A549 (cell line): ENCODE measurements around the gene MAP4K4. TPM values are rescaled to one million over a fixed set of nuclear protein-coding genes. Genes with fewer than 3 reads are reported as not detected.

ENCODE experiments used
- ATAC-seq, 2 experiments: fragments of 200-7000 bp in 1 of 2; fragments of >200 bp in 1 of 2; cut with Nextera tagmentation in 1 of 2; cut with Tn5 transposase in 1 of 2; 3 replicates each; pipeline versions ENCODE4 v1.8.0 to v1.9.1; 2018 to 2020; ENCODE audit warnings: mild to moderate bottlenecking in 1 of 2, moderate library complexity in 1 of 2
- CTCF ChIA-PET: fragments of 300-600 bp; sonication (Branson Sonifier 250); formaldehyde crosslinking; extraction: SDS; loops from one replicate; lab custom pipeline; 2021; ENCODE audit warnings: antibody characterized with exemption, inconsistent platforms; lab: Yijun Ruan, JAX
- POLR2A ChIA-PET: fragments of 350-600 bp; formaldehyde crosslinking; extraction: SDS; loops from one replicate; lab custom pipeline; 2021; ENCODE audit warnings: antibody characterized with exemption, inconsistent platforms; lab: Yijun Ruan, JAX
- DNase-seq, 2 experiments: peaks; one replicate each; pipeline versions ENCODE4 v3.0.0 to v3.0.0-alpha.2; 2011 to 2016; ENCODE audit warnings: low read depth in 1 of 2, low spot score in 1 of 2
- FAIRE-seq: peaks from 2 replicates; lab custom pipeline; 2011; peaks lifted over from hg19 to GRCh38; lab: Jason Lieb, UNC
- H3K27ac ChIP-seq, 2 experiments: fragments of >200 bp; sonication (Bioruptor Twin); formaldehyde crosslinking; 3 replicates each; pipeline ENCODE4 v1.5.1; 2016 to 2017
- H3K4me1 ChIP-seq: fragments of >200 bp; sonication (Bioruptor Twin); formaldehyde crosslinking; 3 replicates; pipeline ENCODE4 v1.6.1; 2016
- H3K4me2 ChIP-seq: fragments of >200 bp; sonication (Bioruptor Twin); formaldehyde crosslinking; 3 replicates; pipeline ENCODE4 v1.6.1; 2016
- H3K4me3 ChIP-seq: fragments of >200 bp; sonication (Bioruptor Twin); formaldehyde crosslinking; 3 replicates; pipeline ENCODE4 v1.5.1; 2016
- H3K9me3 ChIP-seq: fragments of >200 bp; sonication (Bioruptor Twin); formaldehyde crosslinking; 3 replicates; pipeline ENCODE4 v1.6.1; 2016
- CEBPB ChIP-seq, 2 experiments: fragments of >200 bp in 1 of 2; sonication (Bioruptor Twin) in 1 of 2; formaldehyde crosslinking in 1 of 2; IDR thresholded peaks; 2 replicates each; pipeline ENCODE4 v1.6.1; 2012 to 2016
- CHD2 ChIP-seq: fragments of 150-350 bp; IDR thresholded peaks from 2 replicates; pipeline ENCODE4 v1.6.1; 2014; ENCODE audit warnings: low read length; ENCODE audit not compliant: partially characterized antibody
- CHD4 ChIP-seq: fragments of 200-600 bp; sonication (generic); IDR thresholded peaks from 2 replicates; pipeline ENCODE4 v1.6.1; 2016; ENCODE audit warnings: antibody characterized with exemption, mild to moderate bottlenecking, borderline replicate concordance
- EHMT2 ChIP-seq: fragments of 200-600 bp; sonication (generic); IDR thresholded peaks from 2 replicates; pipeline ENCODE4 v1.6.1; 2016; ENCODE audit warnings: antibody characterized with exemption, low read depth, mild to moderate bottlenecking, moderate library complexity
- FOSB ChIP-seq: fragments of 250-450 bp; sonication (Bioruptor Pico); IDR thresholded peaks from 2 replicates; pipeline ENCODE4 v1.5.0; 2020; ENCODE audit warnings: mild to moderate bottlenecking, moderate library complexity
- FOXS1 ChIP-seq: fragments of 250-450 bp; sonication (Bioruptor Pico); IDR thresholded peaks from 2 replicates; pipeline ENCODE4 v1.5.0; 2020; ENCODE audit warnings: mild to moderate bottlenecking, moderate library complexity
- HDAC2 ChIP-seq: fragments of 200-600 bp; sonication (generic); IDR thresholded peaks from 2 replicates; pipeline ENCODE4 v1.6.1; 2016
- MAFK ChIP-seq: fragments of 450-650 bp; IDR thresholded peaks from 2 replicates; pipeline ENCODE4 v1.6.1; 2014; ENCODE audit not compliant: partially characterized antibody
- NPAS2 ChIP-seq: fragments of 250-450 bp; sonication (Bioruptor Pico); IDR thresholded peaks from 2 replicates; pipeline ENCODE4 v1.8.0; 2022; ENCODE audit warnings: mild to moderate bottlenecking, moderate library complexity, borderline replicate concordance
- NR3C1 ChIP-seq: fragments of >200 bp; sonication (Bioruptor Twin); formaldehyde crosslinking; IDR thresholded peaks from 3 replicates; pipeline ENCODE4 v1.6.1; 2017
- PHF8 ChIP-seq: fragments of 200-600 bp; sonication (generic); IDR thresholded peaks from 2 replicates; pipeline ENCODE4 v1.6.1; 2016; ENCODE audit warnings: low read depth, mild to moderate bottlenecking, antibody characterized with exemption, moderate library complexity, borderline replicate concordance
- RNF2 ChIP-seq: fragments of 200-600 bp; sonication (generic); IDR thresholded peaks from 2 replicates; pipeline ENCODE4 v1.6.1; 2016; ENCODE audit warnings: low read depth, mild to moderate bottlenecking, antibody characterized with exemption, moderate library complexity, borderline replicate concordance
- TP53 ChIP-seq: fragments of 250-450 bp; sonication (Bioruptor Pico); IDR thresholded peaks from 2 replicates; pipeline ENCODE4 v1.5.0; 2021; ENCODE audit warnings: mild to moderate bottlenecking, moderate library complexity
- ZC3H11A ChIP-seq: fragments of 450-650 bp; IDR thresholded peaks from 2 replicates; pipeline ENCODE4 v1.6.1; 2014; ENCODE audit warnings: antibody characterized with exemption, mild to moderate bottlenecking
- ZFP36 ChIP-seq: fragments of 450-650 bp; IDR thresholded peaks from 2 replicates; pipeline ENCODE4 v1.6.1; 2014; ENCODE audit warnings: borderline replicate concordance; ENCODE audit not compliant: partially characterized antibody
- WGBS: methylation state at CpG from one replicate; pipeline ENCODE4 v1.1.6; 2017; ENCODE audit errors: missing lambda C conversion rate; 5-methylcytosine and 5-hydroxymethylcytosine counted together
- polyA plus RNA-seq, 4 experiments: library from polyadenylated mRNA; depleted of rRNA in 3 of 4; stranded (reverse); fragments of >200 nt; fragmentation: RNase III in 1 of 4; extraction: RNeasy Plus Mini Kit Qiagen cat#74134 plus additional on column Dnase treatment in 1 of 4; gene quantifications; 2 replicates in 3 of 4; 3 replicates in 1 of 4; pipeline ENCODE4 v1.2.3, GENCODE V29; 2011 to 2017
- TF ChIP-seq, protein P1 (sequence below): fragments of >200 bp; sonication (Bioruptor Twin); formaldehyde crosslinking; IDR thresholded peaks from 3 replicates; pipeline ENCODE4 v1.5.1; 2016
- TF ChIP-seq, protein P2 (sequence below): IDR thresholded peaks from 2 replicates; pipeline ENCODE4 v1.6.1; 2012; ENCODE audit warnings: low read depth, borderline replicate concordance
- TF ChIP-seq, protein P3 (sequence below): fragments of 200-600 bp; sonication (generic); IDR thresholded peaks from 2 replicates; pipeline ENCODE4 v1.6.1; 2016; ENCODE audit warnings: antibody characterized with exemption, mild to moderate bottlenecking, moderate library complexity

MAP4K4 gene
- polyA plus RNA-seq, 2 of the 4 experiments (the other 2 are of a cell fraction): 61.9 to 82.2 TPM

DNA sequence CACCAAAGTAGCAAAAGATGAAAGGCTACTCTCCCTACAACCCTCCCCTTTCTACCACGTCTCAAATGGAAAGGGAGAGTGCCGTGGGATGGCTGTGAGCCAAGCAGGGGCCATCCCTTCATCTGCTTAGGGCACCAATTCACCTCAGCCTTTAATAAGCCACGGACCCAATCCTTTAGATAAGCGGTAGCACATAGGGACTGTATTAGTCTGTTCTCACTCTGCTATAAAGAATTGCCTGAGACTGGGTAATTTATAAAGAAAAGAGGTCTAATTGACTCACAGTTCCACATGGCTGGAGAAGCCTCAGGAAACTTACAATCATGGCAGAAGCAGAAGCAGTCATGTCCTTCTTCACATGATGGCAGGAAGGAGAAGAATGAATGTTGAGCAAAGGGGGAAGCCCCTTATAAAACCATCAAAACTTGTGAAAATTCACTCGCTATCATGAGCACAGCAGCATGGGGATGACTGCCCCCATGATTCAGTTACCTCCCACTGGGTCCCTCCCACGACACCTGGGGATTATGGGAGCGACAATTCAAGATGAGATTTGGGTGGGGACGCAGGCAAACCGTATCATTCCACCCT, 208.3 kb downstream of the MAP4K4 start:
- CTCF ChIA-PET: no interaction called here
- ATAC-seq (no peak), DNase-seq (no peak), FAIRE-seq (no peak)
- Histone ChIP-seq H3K4me3 (no peak overlapping the region), H3K9me3 (peaks cover 32% of the 10 kb centered on the region), H3K4me2 (no peak overlapping the region), H3K27ac (no peak overlapping the region), H3K4me1 (no peaks in the 10 kb centered on the region)
- TF ChIP-seq, protein P1, sequence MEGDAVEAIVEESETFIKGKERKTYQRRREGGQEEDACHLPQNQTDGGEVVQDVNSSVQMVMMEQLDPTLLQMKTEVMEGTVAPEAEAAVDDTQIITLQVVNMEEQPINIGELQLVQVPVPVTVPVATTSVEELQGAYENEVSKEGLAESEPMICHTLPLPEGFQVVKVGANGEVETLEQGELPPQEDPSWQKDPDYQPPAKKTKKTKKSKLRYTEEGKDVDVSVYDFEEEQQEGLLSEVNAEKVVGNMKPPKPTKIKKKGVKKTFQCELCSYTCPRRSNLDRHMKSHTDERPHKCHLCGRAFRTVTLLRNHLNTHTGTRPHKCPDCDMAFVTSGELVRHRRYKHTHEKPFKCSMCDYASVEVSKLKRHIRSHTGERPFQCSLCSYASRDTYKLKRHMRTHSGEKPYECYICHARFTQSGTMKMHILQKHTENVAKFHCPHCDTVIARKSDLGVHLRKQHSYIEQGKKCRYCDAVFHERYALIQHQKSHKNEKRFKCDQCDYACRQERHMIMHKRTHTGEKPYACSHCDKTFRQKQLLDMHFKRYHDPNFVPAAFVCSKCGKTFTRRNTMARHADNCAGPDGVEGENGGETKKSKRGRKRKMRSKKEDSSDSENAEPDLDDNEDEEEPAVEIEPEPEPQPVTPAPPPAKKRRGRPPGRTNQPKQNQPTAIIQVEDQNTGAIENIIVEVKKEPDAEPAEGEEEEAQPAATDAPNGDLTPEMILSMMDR: no peak
- TF ChIP-seq PHF8: no peak
- no peak for TF ChIP-seq ZFP36
- TF ChIP-seq RNF2: no peak
- no peak for TF ChIP-seq MAFK
- POLR2A ChIA-PET: no interaction called here
- WGBS: 47% methylated on average over 9 of the region's 9 CpGs

DNA sequence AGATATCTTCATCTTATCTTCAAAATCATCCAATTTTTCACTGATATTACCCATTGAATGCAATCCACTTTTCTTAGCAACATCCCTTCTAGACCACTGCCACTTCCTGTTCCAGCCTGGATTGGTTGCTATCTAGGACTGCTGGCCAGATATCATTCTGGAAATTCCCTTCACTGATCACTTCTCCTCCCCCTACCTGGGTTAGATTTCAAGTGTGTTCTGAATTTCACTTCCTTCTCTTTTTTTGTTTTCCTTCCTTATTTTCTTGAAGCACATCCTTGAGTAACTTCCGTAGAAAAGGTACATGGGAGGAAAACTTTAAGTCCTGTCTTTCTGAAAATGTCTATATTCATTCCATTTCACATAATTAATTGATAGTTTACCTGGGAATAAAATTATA, 212.3 kb downstream of the MAP4K4 start:
- Histone ChIP-seq H3K4me1 (no peaks in the 10 kb centered on the region), H3K4me3 (no peak overlapping the region), H3K9me3 (peaks cover 34% of the 10 kb centered on the region), H3K4me2 (no peak overlapping the region), H3K27ac (no peak overlapping the region)
- ATAC-seq (no peak), FAIRE-seq (no peak), DNase-seq (no peak)
- ChIA-PET POLR2A (no interaction called here), CTCF (no interaction called here)
- 20% methylated on average over 1 of the region's 1 CpG for WGBS
- TF ChIP-seq CHD2 (no peak), ZC3H11A (no peak), NPAS2 (CRISPR knock-in tag) (no peak), TP53 (CRISPR knock-in tag) (no peak), NR3C1 (no peak), FOXS1 (CRISPR knock-in tag) (no peak), HDAC2 (no peak), CEBPB (IDR thresholded peaks at IDR 0.05) (no peak), CHD4 (no peak), EHMT2 (no peak), FOSB (CRISPR knock-in tag) (no peak), PHF8 (no peak)
- TF ChIP-seq, protein P2, sequence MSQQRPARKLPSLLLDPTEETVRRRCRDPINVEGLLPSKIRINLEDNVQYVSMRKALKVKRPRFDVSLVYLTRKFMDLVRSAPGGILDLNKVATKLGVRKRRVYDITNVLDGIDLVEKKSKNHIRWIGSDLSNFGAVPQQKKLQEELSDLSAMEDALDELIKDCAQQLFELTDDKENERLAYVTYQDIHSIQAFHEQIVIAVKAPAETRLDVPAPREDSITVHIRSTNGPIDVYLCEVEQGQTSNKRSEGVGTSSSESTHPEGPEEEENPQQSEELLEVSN: no peak
- TF ChIP-seq, protein P3, sequence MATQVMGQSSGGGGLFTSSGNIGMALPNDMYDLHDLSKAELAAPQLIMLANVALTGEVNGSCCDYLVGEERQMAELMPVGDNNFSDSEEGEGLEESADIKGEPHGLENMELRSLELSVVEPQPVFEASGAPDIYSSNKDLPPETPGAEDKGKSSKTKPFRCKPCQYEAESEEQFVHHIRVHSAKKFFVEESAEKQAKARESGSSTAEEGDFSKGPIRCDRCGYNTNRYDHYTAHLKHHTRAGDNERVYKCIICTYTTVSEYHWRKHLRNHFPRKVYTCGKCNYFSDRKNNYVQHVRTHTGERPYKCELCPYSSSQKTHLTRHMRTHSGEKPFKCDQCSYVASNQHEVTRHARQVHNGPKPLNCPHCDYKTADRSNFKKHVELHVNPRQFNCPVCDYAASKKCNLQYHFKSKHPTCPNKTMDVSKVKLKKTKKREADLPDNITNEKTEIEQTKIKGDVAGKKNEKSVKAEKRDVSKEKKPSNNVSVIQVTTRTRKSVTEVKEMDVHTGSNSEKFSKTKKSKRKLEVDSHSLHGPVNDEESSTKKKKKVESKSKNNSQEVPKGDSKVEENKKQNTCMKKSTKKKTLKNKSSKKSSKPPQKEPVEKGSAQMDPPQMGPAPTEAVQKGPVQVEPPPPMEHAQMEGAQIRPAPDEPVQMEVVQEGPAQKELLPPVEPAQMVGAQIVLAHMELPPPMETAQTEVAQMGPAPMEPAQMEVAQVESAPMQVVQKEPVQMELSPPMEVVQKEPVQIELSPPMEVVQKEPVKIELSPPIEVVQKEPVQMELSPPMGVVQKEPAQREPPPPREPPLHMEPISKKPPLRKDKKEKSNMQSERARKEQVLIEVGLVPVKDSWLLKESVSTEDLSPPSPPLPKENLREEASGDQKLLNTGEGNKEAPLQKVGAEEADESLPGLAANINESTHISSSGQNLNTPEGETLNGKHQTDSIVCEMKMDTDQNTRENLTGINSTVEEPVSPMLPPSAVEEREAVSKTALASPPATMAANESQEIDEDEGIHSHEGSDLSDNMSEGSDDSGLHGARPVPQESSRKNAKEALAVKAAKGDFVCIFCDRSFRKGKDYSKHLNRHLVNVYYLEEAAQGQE: no peak
